ENCODE results near the gene ACBD4. TPM values are rescaled to one million over a fixed set of nuclear protein-coding genes. Genes with fewer than 3 reads are reported as not detected.
A peak's percentile ranks its signal among the peaks of the same experiment; 100 is the strongest.

ACBD4 gene
- polyA plus RNA-seq, 6 donors from 2014 or later, result 15.4 to 27.1 (median 20.4) TPM

GRCh38 chr17:45149669-45150664 lies 14.5 kb downstream of the ACBD4 start:
- Mint-ChIP-seq H3K36me3 (peaks cover 0 to 6% of the 10 kb centered on the region in 2 donors), H3K4me1 (peaks cover 39 to 63% (median 59%) of the 10 kb centered on the region in 3 donors), H3K27me3 (no peaks in the 10 kb centered on the region), H3K9me3 (peaks cover 0 to 9% (median 0%) of the 10 kb centered on the region in 7 donors), H3K4me3 (peak overlapping the region; percentile 96 to 100 (median 98)), H3K27ac (peak overlapping the region; percentile 74 to 100 (median 98))
- DNase-seq (no peak), ATAC-seq (ENCODE audit: low read depth in 2 of 2) (no peak)

DNA sequence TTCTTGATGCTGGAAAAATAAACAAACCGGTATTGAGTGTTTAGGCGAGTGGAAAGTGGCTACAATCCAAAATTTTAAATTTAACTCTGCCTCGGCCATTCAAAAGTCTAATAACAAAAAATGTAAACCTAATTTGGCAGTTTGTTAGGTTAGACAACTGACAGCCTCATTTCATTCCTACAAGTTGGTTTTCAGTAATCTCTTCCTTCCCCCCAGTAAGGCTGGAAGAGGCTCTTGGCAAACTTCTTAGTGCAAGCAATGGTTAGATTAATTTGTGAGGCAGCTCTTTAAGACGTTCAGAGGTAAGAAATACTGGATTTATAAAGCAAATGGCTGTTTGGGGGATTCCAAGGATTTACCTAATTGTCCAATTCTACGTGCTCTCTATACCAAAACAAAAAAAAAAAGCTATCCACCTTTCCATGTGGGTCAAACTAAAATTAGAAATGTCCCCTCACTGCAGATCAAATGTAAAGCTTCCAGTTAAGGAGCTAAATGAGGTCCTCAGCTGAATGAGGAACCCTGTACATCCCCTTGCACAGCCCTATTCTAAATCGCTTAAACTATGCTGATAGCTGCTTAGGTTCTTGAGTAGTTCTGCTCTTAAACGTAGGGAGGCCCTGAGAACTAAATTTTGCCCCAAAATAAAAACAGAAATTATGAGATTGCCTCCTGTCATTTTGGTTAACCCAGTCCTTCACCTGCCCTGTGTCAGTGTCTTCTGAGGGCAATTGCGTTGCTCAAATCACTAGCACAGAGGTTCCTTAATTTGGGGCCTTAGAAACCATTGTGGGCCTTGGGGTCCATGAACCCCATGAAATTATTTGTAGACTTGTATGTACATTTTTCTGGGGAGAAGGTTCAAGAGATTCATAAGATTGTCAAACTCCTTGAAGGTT lies 15.7 kb downstream of the ACBD4 start:
- Mint-ChIP-seq H3K4me1 (peaks cover 37 to 59% (median 54%) of the 10 kb centered on the region in 3 donors), H3K27ac (peak overlapping the region; percentile 15 to 78 (median 72)), H3K4me3 (peak overlapping the region in 7 of 8 donors; percentile 25 to 99 (median 55)), H3K27me3 (no peaks in the 10 kb centered on the region), H3K36me3 (peaks cover 0 to 6% of the 10 kb centered on the region in 2 donors), H3K9me3 (peaks cover 0 to 9% (median 0%) of the 10 kb centered on the region in 7 donors)
- ATAC-seq (ENCODE audit: low read depth in 2 of 2) (peak in 1 of 2 donors; percentile 8), DNase-seq (no peak)

GRCh38 chr17:45155029-45155428 lies 19.5 kb downstream of the ACBD4 start:
- no peak for DNase-seq
- no peak overlapping the region for H3K4me3 Mint-ChIP-seq
- ATAC-seq (ENCODE audit: low read depth in 2 of 2), result no peak
- H3K27ac Mint-ChIP-seq, result no peak overlapping the region
- peaks cover 13 to 65% (median 44%) of the 10 kb centered on the region in 3 donors for H3K4me1 Mint-ChIP-seq
- H3K36me3 Mint-ChIP-seq, result peaks cover 0 to 4% of the 10 kb centered on the region in 2 donors
- H3K9me3 Mint-ChIP-seq, result no peaks in the 10 kb centered on the region
- H3K27me3 Mint-ChIP-seq, result no peaks in the 10 kb centered on the region

DNA sequence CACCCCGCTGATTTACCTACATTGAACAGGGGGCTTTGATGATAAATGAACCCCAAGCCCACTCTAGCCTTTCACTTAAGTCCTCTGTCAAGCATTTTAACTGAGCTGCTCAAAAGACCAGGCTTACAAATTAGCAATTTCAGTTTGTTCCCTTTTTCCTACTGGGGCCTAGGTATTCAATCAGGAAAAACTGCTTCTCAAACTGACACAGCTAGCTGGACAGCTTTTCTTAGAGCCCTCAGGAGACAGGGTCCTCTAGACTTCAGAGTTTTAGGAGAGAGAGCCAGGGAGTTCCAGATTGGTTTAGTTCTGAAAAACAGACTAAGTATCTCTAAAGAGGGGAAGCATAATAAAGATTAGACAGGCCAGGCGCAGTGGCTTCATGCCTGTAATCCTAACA lies 20.0 kb downstream of the ACBD4 start:
- H3K4me3 Mint-ChIP-seq, result peak overlapping the region in 1 of 8 donors; percentile 19

GRCh38 chr17:45156242-45156641 lies 20.8 kb downstream of the ACBD4 start:
- peak overlapping the region in 3 of 6 donors; percentile 9 to 74 (median 59) for H3K27ac Mint-ChIP-seq
- ATAC-seq (ENCODE audit: low read depth in 2 of 2), result no peak
- H3K9me3 Mint-ChIP-seq, result no peaks in the 10 kb centered on the region
- H3K4me1 Mint-ChIP-seq, result peaks cover 12 to 60% (median 37%) of the 10 kb centered on the region in 3 donors
- H3K36me3 Mint-ChIP-seq, result peaks cover 2 to 4% of the 10 kb centered on the region in 2 donors
- no peaks in the 10 kb centered on the region for H3K27me3 Mint-ChIP-seq
- no peak for DNase-seq
- no peak overlapping the region for H3K4me3 Mint-ChIP-seq

More for the DNA sequence above, 20.0 kb downstream of the ACBD4 start:
- ATAC-seq (ENCODE audit: low read depth in 2 of 2) (no peak), DNase-seq (no peak)
- H3K9me3 Mint-ChIP-seq, result no peaks in the 10 kb centered on the region
- H3K4me1 Mint-ChIP-seq, result peaks cover 12 to 66% (median 42%) of the 10 kb centered on the region in 3 donors
- no peaks in the 10 kb centered on the region for H3K27me3 Mint-ChIP-seq
- H3K27ac Mint-ChIP-seq, result peak overlapping the region in 1 of 6 donors; percentile 62
- peaks cover 0 to 4% of the 10 kb centered on the region in 2 donors for H3K36me3 Mint-ChIP-seq

GRCh38 chr17:45160447-45161287 lies 25.2 kb downstream of the ACBD4 start:
- H3K9me3 Mint-ChIP-seq, result no peaks in the 10 kb centered on the region
- H3K4me1 Mint-ChIP-seq, result peaks cover 17 to 56% (median 40%) of the 10 kb centered on the region in 3 donors
- H3K27ac Mint-ChIP-seq, result peak overlapping the region; percentile 88 to 100 (median 99)
- peak overlapping the region; percentile 92 to 99 (median 96) for H3K4me3 Mint-ChIP-seq
- no peak for DNase-seq
- H3K36me3 Mint-ChIP-seq, result peaks cover 4 to 8% of the 10 kb centered on the region in 2 donors
- ATAC-seq (ENCODE audit: low read depth in 2 of 2), result peak; percentile 32 to 34
- H3K27me3 Mint-ChIP-seq, result no peaks in the 10 kb centered on the region

DNA sequence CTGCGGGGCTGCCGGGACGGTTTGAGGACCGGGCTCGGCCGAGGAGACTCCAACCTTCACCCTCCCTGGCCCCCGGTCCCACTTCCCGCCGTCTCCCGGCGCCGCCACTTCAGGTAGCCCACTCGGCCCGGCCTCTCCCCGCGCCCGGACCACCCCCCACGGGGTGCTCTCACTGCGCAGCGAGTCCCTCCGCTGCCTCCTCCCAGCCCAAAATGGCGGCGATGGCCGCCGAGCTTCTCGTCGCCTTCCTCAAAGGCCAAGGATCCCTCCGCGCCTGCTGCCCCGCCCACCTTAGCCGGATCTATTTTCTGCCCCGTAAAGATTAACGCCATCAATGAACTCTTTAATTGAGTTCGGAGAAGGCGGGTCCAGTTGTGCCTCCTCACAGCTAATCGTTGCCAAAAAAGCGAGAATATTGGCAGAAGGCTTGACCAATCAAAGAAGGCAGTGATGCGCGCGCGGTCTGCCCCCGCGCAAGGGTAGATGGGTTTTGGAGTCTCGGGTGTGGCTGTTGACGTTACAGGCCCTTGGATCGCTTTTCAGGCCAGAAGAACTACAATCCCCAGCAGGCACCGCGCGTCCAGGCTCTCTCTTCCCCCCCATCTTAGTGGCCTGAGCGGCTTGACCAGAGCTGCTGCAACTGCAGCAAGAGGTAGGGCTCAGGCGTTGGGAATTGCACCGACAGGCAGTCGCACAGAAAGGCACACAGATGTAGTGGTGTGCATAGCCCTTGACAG lies 26.0 kb downstream of the ACBD4 start, which contains the start of gene HEXIM2:
Gene HEXIM2 (plus strand): TSS at position 588 of the 737 bp plus-strand sequence. CDS start 919 bp downstream, outside the sequence.
- peak; percentile 92 to 94 for ATAC-seq (ENCODE audit: low read depth in 2 of 2)
- Mint-ChIP-seq H3K9me3 (no peaks in the 10 kb centered on the region), H3K27ac (peak within 1 kb of the TSS; percentile 96 to 100 (median 99)), H3K27me3 (no peaks in the 10 kb centered on the region), H3K36me3 (peaks cover 4 to 8% of the 10 kb centered on the region in 2 donors), H3K4me1 (peaks cover 19 to 48% (median 35%) of the 10 kb centered on the region in 3 donors), H3K4me3 (peak within 1 kb of the TSS; percentile 92 to 99 (median 96))
- peak; percentile 99 for DNase-seq

- ATAC-seq (ENCODE audit: low read depth in 2 of 2), result no peak
- H3K27ac Mint-ChIP-seq, result peak overlapping the region in 5 of 6 donors; percentile 96 to 99 (median 97)
- H3K4me1 Mint-ChIP-seq, result peaks cover 20 to 42% (median 35%) of the 10 kb centered on the region in 3 donors
- peak overlapping the region; percentile 92 to 99 (median 96) for H3K4me3 Mint-ChIP-seq
- peaks cover 4 to 8% of the 10 kb centered on the region in 2 donors for H3K36me3 Mint-ChIP-seq
- no peaks in the 10 kb centered on the region for H3K27me3 Mint-ChIP-seq
- no peaks in the 10 kb centered on the region for H3K9me3 Mint-ChIP-seq
- no peak for DNase-seq
These were observed 26.7 kb downstream of the ACBD4 start for GRCh38 chr17:45162025-45162687.

DNA sequence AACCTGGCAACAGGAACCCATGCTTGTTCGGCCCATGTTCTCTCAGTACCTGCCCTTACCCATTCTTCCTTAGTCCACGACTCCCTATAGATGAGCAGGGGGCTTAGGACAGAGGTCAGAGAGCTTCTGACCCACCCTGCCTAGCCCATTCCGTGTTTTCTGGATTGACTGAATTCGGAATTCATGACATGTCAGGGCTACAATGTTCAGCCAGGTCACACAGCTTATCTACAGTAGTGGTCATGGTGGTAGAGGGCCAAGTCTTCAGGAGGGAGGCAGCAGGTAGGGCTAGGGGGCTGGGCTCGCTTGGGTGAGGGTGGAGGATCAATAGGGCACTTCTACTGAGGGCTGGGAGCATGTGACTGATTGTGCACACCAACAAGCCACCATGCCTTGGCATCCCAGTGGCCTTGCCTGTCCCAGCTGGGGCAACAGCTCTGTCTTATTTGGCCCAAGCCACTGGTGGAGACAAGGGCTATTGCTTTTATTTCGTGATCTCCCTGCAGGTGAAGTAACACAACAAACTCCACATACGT lies 29.3 kb downstream of the ACBD4 start:
- H3K9me3 Mint-ChIP-seq, result no peaks in the 10 kb centered on the region
- DNase-seq (no peak), ATAC-seq (ENCODE audit: low read depth in 2 of 2) (no peak)
- peak overlapping the region in 1 of 6 donors; percentile 82 for H3K27ac Mint-ChIP-seq
- no peaks in the 10 kb centered on the region for H3K27me3 Mint-ChIP-seq
- peaks cover 12 to 16% (median 12%) of the 10 kb centered on the region in 3 donors for H3K4me1 Mint-ChIP-seq
- peak overlapping the region in 2 of 8 donors; percentile 37 to 60 for H3K4me3 Mint-ChIP-seq
- H3K36me3 Mint-ChIP-seq, result peaks cover 0 to 8% of the 10 kb centered on the region in 2 donors

- no peaks in the 10 kb centered on the region for H3K27me3 Mint-ChIP-seq
- no peak overlapping the region for H3K4me3 Mint-ChIP-seq
- DNase-seq, result no peak
- H3K27ac Mint-ChIP-seq, result peak overlapping the region in 2 of 6 donors; percentile 37 to 70
- H3K9me3 Mint-ChIP-seq, result no peaks in the 10 kb centered on the region
- ATAC-seq (ENCODE audit: low read depth in 2 of 2), result no peak
- peaks cover 10 to 24% (median 12%) of the 10 kb centered on the region in 3 donors for H3K4me1 Mint-ChIP-seq
- H3K36me3 Mint-ChIP-seq, result no peaks in the 10 kb centered on the region
These were observed 33.7 kb downstream of the ACBD4 start for GRCh38 chr17:45168991-45169752.
